Muscle layer of colon (tissue), 2 donors: Measurements from ENCODE around the gene TCTN1.
"Not testable (repeated sequence)": the region's sequence is repeated elsewhere in the genome, so short reads cannot be mapped to it uniquely, and the experiment has no call there.

Source experiments
- H3K27ac ChIP-seq: one replicate; pipeline ENCODE4 v1.7.0; 2013; ENCODE audit warnings: low read depth, mild to moderate bottlenecking, low read length, moderate library complexity
- H3K27me3 ChIP-seq, 2 donors: one replicate each; pipeline ENCODE4 v1.7.0; 2013; ENCODE audit warnings: low read length in 2 of 2, mild to moderate bottlenecking in 2 of 2; ENCODE audit not compliant: insufficient read depth in 2 of 2, control insufficient read depth in 1 of 2
- H3K36me3 ChIP-seq: one replicate; pipeline ENCODE4 v1.7.0; 2013; ENCODE audit warnings: mild to moderate bottlenecking, low read length; ENCODE audit not compliant: insufficient read depth
- H3K4me1 ChIP-seq: one replicate; pipeline ENCODE4 v1.7.0; 2013; ENCODE audit warnings: mild to moderate bottlenecking, low read length; ENCODE audit not compliant: insufficient read depth
- H3K4me3 ChIP-seq, 2 donors: one replicate each; pipeline ENCODE4 v1.7.0; 2013; ENCODE audit warnings: low read length in 2 of 2, low read depth in 1 of 2, mild to moderate bottlenecking in 1 of 2, moderate library complexity in 1 of 2
- H3K9ac ChIP-seq: one replicate; pipeline ENCODE4 v1.7.0; 2013; ENCODE audit warnings: low read length
- H3K9me3 ChIP-seq: one replicate; pipeline ENCODE4 v1.7.0; 2013; ENCODE audit warnings: mild to moderate bottlenecking, low read length
- donor health status: abdominal sarcoma.
- donor health status: Adenocarcinoma of cecum.

TCTN1 gene

DNA sequence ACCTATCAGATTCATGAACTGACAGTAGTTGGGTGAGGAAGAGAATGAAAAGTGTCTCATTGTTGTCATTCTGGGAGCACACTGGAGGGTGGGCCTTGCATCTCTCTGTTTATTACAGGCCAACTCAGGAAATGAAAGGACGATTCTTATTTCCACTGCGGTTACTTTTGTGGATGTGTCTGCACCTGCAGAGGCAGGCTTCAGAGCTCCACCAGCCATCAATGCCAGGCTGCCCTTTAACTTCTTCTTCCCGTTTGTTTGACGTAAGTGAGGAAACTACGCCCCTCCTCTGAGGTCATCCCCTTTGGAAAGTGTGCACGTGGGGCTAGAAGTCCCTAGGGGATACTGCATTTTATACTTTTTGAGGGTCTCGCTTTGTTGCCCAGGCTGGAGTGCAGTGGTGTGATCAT is 33.7 kb downstream of the TCTN1 start:
- no peak overlapping the region for H3K9ac ChIP-seq
- H3K27ac ChIP-seq, result no peak overlapping the region

DNA sequence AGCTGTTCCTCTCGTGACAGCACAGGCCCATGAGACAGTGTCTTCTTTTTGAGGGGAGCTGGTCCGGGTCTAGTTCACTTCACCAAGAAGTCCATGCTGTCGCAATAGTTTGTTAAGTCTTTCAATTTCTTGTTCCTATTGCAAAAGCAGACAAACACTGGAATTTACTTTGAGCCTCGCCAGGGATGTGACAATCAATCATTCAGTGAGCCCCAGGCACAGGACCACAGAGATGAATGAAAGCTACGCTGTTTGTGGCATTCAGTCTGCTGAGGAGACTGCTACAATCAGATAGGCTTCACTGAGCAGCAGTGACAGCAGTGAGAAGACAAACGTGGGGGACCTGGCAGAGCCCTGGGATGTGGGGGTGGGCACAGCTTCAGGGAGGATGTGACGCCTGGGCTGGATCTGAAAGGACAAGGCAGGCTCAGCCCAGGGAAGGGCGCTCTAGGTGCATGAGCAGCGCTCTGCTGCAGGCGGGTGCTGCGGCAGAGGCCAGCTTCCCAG is 35.5 kb downstream of the TCTN1 start:
- Histone ChIP-seq H3K9ac (no peak overlapping the region), H3K27ac (no peak overlapping the region), H3K4me3 (no peak overlapping the region), H3K9me3 (no peaks in the 10 kb centered on the region), H3K27me3 (no peaks in the 10 kb centered on the region), H3K36me3 (peaks cover 34% of the 10 kb centered on the region), H3K4me1 (no peaks in the 10 kb centered on the region)

More for the DNA sequence above, 33.7 kb downstream of the TCTN1 start:
- peaks cover 34% of the 10 kb centered on the region for H3K36me3 ChIP-seq
- no peaks in the 10 kb centered on the region for H3K9me3 ChIP-seq
- H3K4me3 ChIP-seq, result no peak overlapping the region
- H3K4me1 ChIP-seq, result no peaks in the 10 kb centered on the region
- no peaks in the 10 kb centered on the region for H3K27me3 ChIP-seq

DNA sequence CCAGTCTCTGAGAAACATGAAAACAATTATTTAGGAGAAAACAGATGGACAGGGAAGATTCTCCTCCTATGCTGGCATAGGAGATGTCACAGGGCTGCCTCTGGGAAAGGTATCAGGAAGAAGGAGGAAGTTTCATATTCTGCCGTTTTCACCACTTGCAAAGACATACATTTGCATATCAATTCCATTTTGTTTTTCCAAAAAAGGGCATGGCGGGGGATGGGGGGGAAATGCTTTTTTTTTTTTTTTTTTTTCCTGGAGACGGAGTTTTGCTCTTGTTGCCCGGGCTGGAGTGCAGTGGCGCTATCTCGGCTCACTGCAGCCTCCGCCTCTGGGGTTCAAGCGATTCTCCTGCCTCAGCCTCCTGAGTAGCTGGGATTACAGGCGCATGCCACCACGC is 40.3 kb downstream of the TCTN1 start:
- not testable (repeated sequence) for H3K27ac ChIP-seq, H3K4me1 ChIP-seq, H3K9ac ChIP-seq, H3K4me3 ChIP-seq, H3K27me3 ChIP-seq, H3K9me3 ChIP-seq
- H3K36me3 ChIP-seq, result peaks cover 14% of the 10 kb centered on the region

DNA sequence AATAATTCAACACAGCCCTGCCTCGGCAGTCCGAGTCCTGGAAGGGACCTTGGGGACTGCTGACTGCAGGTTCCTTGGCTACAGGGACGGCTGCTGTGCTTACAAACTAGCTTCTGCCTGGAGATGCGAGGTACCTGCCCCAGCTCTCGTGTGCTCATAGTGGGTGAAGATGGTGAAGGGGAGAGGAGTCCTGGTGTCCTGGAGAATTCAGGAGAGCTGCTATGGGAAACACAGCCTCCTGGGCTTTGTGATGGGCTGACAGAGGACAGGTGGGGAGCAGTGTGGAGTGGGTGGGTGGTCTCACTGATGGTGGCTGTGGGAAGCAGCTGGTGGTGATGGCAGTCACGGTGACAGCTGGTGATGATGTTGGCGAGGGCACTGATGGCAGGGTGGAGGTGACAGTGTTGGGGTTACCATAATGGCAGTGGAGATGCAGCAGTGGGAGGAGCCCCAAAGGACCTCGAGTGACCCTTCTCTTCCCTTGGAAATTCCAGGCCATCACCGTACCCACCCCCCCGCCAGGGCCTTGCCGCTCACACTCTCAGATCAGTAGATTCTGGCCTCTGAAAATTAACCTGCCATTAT is 42.2 kb downstream of the TCTN1 start:
- H3K9me3 ChIP-seq, result no peaks in the 10 kb centered on the region
- H3K27me3 ChIP-seq, result no peaks in the 10 kb centered on the region
- H3K4me3 ChIP-seq, result no peak overlapping the region
- H3K36me3 ChIP-seq, result peaks cover 7% of the 10 kb centered on the region
- H3K9ac ChIP-seq, result no peak overlapping the region
- no peaks in the 10 kb centered on the region for H3K4me1 ChIP-seq
- no peak overlapping the region for H3K27ac ChIP-seq

DNA sequence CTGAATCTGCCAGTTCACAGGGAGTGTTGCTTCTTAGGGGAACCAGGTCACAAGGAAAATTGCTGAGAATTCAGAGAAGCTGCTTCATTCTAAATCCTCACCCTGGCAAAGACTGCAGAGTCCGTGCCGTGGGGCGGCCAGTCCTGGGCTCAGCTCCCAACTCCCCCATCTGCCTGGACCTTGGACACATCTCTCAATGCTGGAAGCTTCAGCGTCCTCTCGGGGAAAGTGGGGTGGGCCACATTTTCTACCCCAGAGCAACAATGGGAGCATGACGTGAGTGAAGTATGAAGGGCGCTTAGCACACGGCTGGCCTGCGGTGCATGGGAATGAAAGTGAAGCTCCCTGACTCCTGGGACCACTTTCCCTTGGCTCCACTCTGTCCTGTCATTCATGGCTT is 43.8 kb downstream of the TCTN1 start:
- Histone ChIP-seq H3K9ac (no peak overlapping the region), H3K27ac (no peak overlapping the region), H3K27me3 (no peaks in the 10 kb centered on the region), H3K4me1 (no peaks in the 10 kb centered on the region), H3K4me3 (no peak overlapping the region), H3K9me3 (no peaks in the 10 kb centered on the region), H3K36me3 (no peaks in the 10 kb centered on the region)

DNA sequence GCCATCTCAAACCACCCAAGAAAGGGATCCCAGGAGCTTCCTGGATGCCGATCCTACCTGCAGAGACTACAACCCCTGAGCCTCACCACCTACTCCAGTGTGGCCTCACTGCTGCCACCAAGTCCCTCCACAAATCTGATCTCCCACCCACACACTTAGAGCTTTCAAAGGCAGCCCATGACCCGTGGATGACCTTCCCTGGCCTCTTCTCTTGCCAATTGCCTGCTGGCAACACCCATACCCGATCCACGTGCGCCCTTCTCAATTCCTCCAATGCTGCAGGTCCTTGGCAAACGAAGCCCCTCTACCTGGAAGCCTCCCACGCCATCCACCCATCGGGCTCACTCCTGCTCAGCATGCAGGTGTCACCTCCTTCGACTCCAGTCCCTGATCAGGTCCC is 44.3 kb downstream of the TCTN1 start:
- no peak overlapping the region for H3K27ac ChIP-seq
- H3K27me3 ChIP-seq, result no peaks in the 10 kb centered on the region
- H3K4me3 ChIP-seq, result no peak overlapping the region
- H3K9me3 ChIP-seq, result no peaks in the 10 kb centered on the region
- no peaks in the 10 kb centered on the region for H3K36me3 ChIP-seq
- H3K9ac ChIP-seq, result no peak overlapping the region
- H3K4me1 ChIP-seq, result no peaks in the 10 kb centered on the region

DNA sequence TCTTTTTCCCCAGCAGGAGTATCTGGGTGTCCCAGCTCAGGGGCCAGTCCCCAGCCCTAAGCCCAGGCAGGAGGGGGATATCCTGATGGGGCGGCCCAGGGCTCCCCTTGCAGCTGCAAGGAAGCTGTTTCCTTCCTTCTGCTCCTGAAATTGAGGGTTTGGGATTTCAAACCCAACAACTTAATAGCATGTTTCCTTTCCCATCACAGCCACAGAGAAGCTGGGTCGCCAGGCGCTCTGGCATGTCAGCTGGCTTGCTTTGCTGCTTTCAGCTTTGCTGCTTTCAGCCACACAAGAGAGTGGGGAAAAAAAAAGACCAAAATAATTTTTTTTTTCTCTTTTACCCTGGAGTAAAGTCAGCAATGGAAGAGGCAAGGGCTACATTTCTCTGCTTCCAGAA is 44.9 kb downstream of the TCTN1 start:
- Histone ChIP-seq H3K27me3 (no peaks in the 10 kb centered on the region), H3K9ac (no peak overlapping the region), H3K36me3 (no peaks in the 10 kb centered on the region), H3K27ac (no peak overlapping the region), H3K9me3 (no peaks in the 10 kb centered on the region), H3K4me3 (no peak overlapping the region), H3K4me1 (no peaks in the 10 kb centered on the region)

DNA sequence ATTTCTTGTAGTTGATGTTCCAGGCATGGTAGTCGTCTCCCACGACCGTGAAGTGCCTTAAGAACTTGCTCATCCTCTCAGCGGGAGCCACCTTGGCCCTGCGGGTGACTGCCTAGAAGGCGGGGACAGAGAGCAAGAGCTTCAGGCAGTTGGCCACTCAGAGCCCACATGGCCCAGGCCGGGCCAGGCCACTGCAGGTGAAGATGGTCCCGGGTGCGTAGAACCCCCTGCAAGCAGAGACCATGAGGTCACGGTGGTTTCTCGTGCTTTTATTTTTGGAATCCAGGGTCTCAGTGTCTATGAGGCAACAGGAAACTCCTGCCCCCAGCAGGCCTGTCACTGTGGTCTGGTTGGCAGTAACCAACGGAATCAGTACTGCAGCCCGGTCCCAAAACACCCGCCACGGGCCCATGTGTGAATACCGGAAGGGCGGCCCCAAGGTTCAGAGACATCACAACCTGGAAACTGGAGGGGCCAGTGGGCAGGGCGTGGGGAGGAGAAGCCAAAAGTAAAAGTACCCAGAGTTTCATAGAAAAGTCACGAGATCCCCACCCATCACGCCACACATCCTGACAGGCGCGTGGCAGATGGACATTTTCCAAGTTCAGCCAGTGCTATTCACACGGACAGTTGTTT is 47.5 kb downstream of the TCTN1 start:
- Histone ChIP-seq H3K4me1 (no peaks in the 10 kb centered on the region), H3K27me3 (no peaks in the 10 kb centered on the region), H3K27ac (no peak overlapping the region), H3K4me3 (no peak overlapping the region), H3K36me3 (no peaks in the 10 kb centered on the region), H3K9ac (no peak overlapping the region), H3K9me3 (no peaks in the 10 kb centered on the region)

DNA sequence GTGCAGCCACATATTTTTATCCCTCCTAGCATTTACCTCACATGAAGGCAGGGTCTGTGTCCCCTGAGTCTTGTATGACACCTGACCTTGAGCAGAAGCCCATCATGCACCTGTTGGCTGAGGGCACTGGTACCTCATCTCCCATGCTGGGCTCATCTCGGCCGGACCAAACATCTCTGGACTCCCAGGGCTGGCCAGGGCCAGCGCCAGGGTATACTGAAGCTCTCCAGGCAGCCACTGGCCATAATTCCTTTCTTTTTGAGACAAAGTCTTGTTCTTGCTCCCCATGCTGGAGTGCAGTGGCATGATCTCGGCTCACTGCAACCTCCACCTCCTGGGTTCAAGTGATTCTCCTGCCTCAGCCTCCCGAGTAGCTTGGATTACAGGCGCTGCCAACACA is 53.0 kb downstream of the TCTN1 start:
- H3K27me3 ChIP-seq, result no peaks in the 10 kb centered on the region
- no peaks in the 10 kb centered on the region for H3K4me1 ChIP-seq
- no peak overlapping the region for H3K9ac ChIP-seq
- H3K36me3 ChIP-seq, result no peaks in the 10 kb centered on the region
- H3K4me3 ChIP-seq, result no peak overlapping the region
- H3K9me3 ChIP-seq, result no peaks in the 10 kb centered on the region
- no peak overlapping the region for H3K27ac ChIP-seq

DNA sequence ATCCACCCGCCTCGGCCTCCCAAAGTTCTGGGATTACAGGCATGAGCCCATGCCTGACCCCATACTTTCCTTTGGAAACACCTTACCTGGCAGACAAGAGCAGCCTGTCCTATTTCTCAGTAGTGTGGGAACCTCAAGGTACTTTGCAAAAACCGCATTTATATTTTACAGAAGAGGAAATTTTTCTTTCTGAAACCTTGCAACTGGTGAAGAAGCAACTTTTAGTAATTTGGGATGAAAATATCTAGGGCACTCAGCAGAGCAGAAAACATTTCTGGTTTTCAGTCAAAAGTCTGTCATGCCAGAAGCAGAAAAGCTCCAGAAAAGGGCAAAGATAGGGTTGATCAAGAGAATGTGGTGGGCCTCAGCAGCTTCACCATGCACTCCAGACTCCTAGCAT is 53.7 kb downstream of the TCTN1 start:
- Histone ChIP-seq H3K4me3 (no peak overlapping the region), H3K27me3 (no peaks in the 10 kb centered on the region), H3K27ac (no peak overlapping the region), H3K9ac (no peak overlapping the region), H3K36me3 (no peaks in the 10 kb centered on the region), H3K4me1 (no peaks in the 10 kb centered on the region), H3K9me3 (no peaks in the 10 kb centered on the region)

DNA sequence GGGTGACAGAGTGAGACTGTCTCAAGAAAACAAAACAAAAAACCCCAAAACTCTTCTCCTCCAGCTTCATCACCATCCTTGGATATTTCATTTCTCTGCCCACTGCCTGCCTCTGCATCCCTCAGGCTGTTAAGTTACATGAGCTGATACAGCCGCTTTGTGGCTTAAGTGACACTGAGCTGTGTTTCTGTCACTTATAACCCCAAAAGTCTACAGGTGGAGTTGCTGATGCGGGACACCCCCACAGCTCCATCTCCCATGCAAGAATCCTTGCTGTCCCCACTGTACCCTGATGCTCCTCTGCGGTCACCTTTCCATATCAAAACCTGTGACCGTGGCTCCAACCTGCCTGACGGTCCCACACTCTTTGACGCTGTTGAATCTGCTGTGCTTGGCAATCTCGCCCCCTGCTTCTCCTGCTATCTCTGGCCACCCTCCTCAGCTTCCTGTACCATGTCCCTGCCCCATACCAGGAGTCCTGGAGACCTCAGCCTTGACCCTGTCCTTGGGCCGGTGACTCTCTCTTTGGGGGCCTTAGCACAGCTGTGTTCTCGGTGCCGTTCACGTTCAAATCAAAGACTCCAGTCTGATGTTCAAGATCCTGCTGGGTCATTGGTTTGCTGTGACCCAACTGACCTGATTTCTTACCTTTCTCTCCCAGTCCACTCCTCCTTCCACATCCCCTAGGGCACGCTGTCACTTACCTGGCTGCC is 54.7 kb downstream of the TCTN1 start:
- Histone ChIP-seq H3K4me3 (no peak overlapping the region), H3K27ac (no peak overlapping the region), H3K27me3 (no peaks in the 10 kb centered on the region), H3K9ac (no peak overlapping the region), H3K9me3 (no peaks in the 10 kb centered on the region), H3K36me3 (no peaks in the 10 kb centered on the region), H3K4me1 (no peaks in the 10 kb centered on the region)

DNA sequence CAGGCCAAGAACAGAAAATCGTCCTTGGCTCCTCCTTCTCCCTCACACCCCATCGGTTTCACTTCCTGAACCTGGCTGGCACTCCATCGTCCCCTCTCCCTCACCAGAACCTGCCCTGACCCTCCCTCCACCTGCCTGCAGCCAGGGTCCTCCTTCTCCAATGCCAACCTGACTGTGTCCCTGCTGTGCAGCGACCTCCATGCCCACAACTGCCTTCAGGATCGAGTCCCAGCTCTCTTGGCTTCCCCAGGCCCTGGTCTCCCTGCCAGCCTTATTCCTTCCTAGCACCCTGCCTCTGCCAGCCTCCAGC is 55.2 kb downstream of the TCTN1 start:
- Histone ChIP-seq H3K36me3 (no peaks in the 10 kb centered on the region), H3K27me3 (no peaks in the 10 kb centered on the region), H3K9ac (no peak overlapping the region), H3K27ac (no peak overlapping the region), H3K9me3 (no peaks in the 10 kb centered on the region), H3K4me3 (no peak overlapping the region), H3K4me1 (no peaks in the 10 kb centered on the region)
